Lower lobe of right lung (tissue), 2 donors: ENCODE results near the gene PTPRG. TPM values are rescaled to one million over a fixed set of nuclear protein-coding genes. Genes with fewer than 3 reads are reported as not detected.

ENCODE experiments used
- ATAC-seq, 2 donors: fragments of 200-7000 bp; cut with Tn5 transposase; one replicate each; pipeline ENCODE4 v1.9.1; 2020 to 2022; ENCODE audit warnings: mild to moderate bottlenecking in 2 of 2, moderate library complexity in 2 of 2
- DNase-seq: peaks from one replicate; pipeline ENCODE4 v3.0.0-alpha.2; 2020
- H3K27ac ChIP-seq: fragments of 200-600 bp; one replicate; pipeline ENCODE4 v1.8.0; 2022
- H3K27me3 ChIP-seq: fragments of 200-600 bp; one replicate; pipeline ENCODE4 v1.8.0; 2022; ENCODE audit warnings: low read depth
- H3K36me3 ChIP-seq: fragments of 200-600 bp; one replicate; pipeline ENCODE4 v1.8.0; 2022; ENCODE audit warnings: mild to moderate bottlenecking
- H3K4me1 ChIP-seq: fragments of 200-600 bp; one replicate; pipeline ENCODE4 v1.8.0; 2022
- H3K4me3 ChIP-seq: fragments of 200-600 bp; one replicate; pipeline ENCODE4 v1.8.0; 2022; ENCODE audit warnings: mild to moderate bottlenecking
- H3K9me3 ChIP-seq: fragments of 200-600 bp; one replicate; pipeline ENCODE4 v1.8.0; 2022
- CTCF ChIP-seq: fragments of 200-600 bp; IDR thresholded peaks from one replicate; pipeline ENCODE4 v1.8.0; 2022; ENCODE audit warnings: antibody characterized with exemption, mild to moderate bottlenecking
- intact Hi-C: fragments of 100-400 bp; cut with DNase I; formaldehyde crosslinking; loops from one replicate; pipeline ENCODE4 v1.11.0; 2022
- total RNA-seq: library from RNA; stranded (reverse); fragmentation: NEBNext Ultra II Directional; extraction: Animal tissue kit (Norgen Biotek cat#: 25700); gene quantifications from one replicate; pipeline ENCODE4 v1.2.1, GENCODE V29; 2021
- donor health status: DM: no; HTN: yes; CAD: no; lungs with severe emphysema.

Gene PTPRG
- total RNA-seq, 1 donor from 2014 or later, result 67.6 TPM

- H3K27me3 ChIP-seq, result no peaks in the 10 kb centered on the region
- H3K4me1 ChIP-seq, result no peaks in the 10 kb centered on the region
- H3K36me3 ChIP-seq, result no peaks in the 10 kb centered on the region
- DNase-seq, result no peak
- TF ChIP-seq CTCF, result no peak
- peak; percentile 10 to 18 for ATAC-seq
- no peak overlapping the region for H3K4me3 ChIP-seq
- H3K9me3 ChIP-seq, result no peaks in the 10 kb centered on the region
- no peak overlapping the region for H3K27ac ChIP-seq
- intact Hi-C loops, result no loop called here
Observed at GRCh38 chr3:61966200-61966599, 404.8 kb downstream of the PTPRG start.

- TF ChIP-seq CTCF, result no peak
- Histone ChIP-seq H3K4me3 (no peak overlapping the region), H3K27me3 (no peaks in the 10 kb centered on the region), H3K27ac (no peak overlapping the region), H3K36me3 (no peaks in the 10 kb centered on the region), H3K4me1 (no peaks in the 10 kb centered on the region), H3K9me3 (no peaks in the 10 kb centered on the region)
- intact Hi-C loops, result no loop called here
- no peak for DNase-seq
- ATAC-seq, result no peak
Observed at GRCh38 chr3:61967019-61967418, 405.6 kb downstream of the PTPRG start.

- no peak for ATAC-seq
- intact Hi-C loops, result no loop called here
Observed at GRCh38 chr3:61967937-61968336, 406.6 kb downstream of the PTPRG start.

GRCh38 chr3:61974662-61975061 is 413.3 kb downstream of the PTPRG start:
- Histone ChIP-seq H3K4me3 (no peak overlapping the region), H3K9me3 (no peaks in the 10 kb centered on the region), H3K27ac (no peak overlapping the region), H3K36me3 (no peaks in the 10 kb centered on the region), H3K27me3 (no peaks in the 10 kb centered on the region), H3K4me1 (peaks cover 3% of the 10 kb centered on the region)
- no peak for DNase-seq
- TF ChIP-seq CTCF, result no peak
- intact Hi-C loops, result no loop called here
- no peak for ATAC-seq

More at GRCh38 chr3:61967937-61968336, 406.6 kb downstream of the PTPRG start:
- DNase-seq, result no peak
- Histone ChIP-seq H3K27me3 (no peaks in the 10 kb centered on the region), H3K4me1 (no peaks in the 10 kb centered on the region), H3K27ac (no peak overlapping the region), H3K9me3 (no peaks in the 10 kb centered on the region), H3K36me3 (no peaks in the 10 kb centered on the region), H3K4me3 (no peak overlapping the region)
- TF ChIP-seq CTCF, result no peak

GRCh38 chr3:61975199-61975598 is 413.8 kb downstream of the PTPRG start:
- DNase-seq (no peak), ATAC-seq (no peak)
- TF ChIP-seq CTCF, result no peak
- Histone ChIP-seq H3K9me3 (no peaks in the 10 kb centered on the region), H3K27me3 (no peaks in the 10 kb centered on the region), H3K4me1 (peaks cover 5% of the 10 kb centered on the region), H3K27ac (no peak overlapping the region), H3K4me3 (no peak overlapping the region), H3K36me3 (no peaks in the 10 kb centered on the region)
- intact Hi-C loops, result no loop called here

- Histone ChIP-seq H3K4me1 (peaks cover 5% of the 10 kb centered on the region), H3K9me3 (no peaks in the 10 kb centered on the region), H3K27ac (no peak overlapping the region), H3K4me3 (no peak overlapping the region), H3K36me3 (no peaks in the 10 kb centered on the region), H3K27me3 (no peaks in the 10 kb centered on the region)
- no peak for DNase-seq
- no peak for TF ChIP-seq CTCF
- intact Hi-C loops, result no loop called here
- ATAC-seq, result no peak
Observed at GRCh38 chr3:61975936-61976335, 414.6 kb downstream of the PTPRG start.
